Pulmonary artery endothelial cell (primary cell): Measurements from ENCODE around the gene THYN1. TPM values are rescaled to one million over a fixed set of nuclear protein-coding genes. Genes with fewer than 3 reads are reported as not detected.
"Not testable (repeated sequence)": the region's sequence is repeated elsewhere in the genome, so short reads cannot be mapped to it uniquely, and the experiment has no call there.

Experiments used
- DNase-seq: peaks from one replicate; pipeline ENCODE4 v3.0.0-alpha.2; 2011; ENCODE audit warnings: low read depth, low spot score
- total RNA-seq: library from RNA; depleted of rRNA; stranded (reverse); fragments of >200 nt; gene quantifications from 2 replicates; pipeline ENCODE4 v1.2.3, GENCODE V29; 2014

Gene THYN1
- total RNA-seq, 1 donor from 2014 or later: 76.8 TPM

DNA sequence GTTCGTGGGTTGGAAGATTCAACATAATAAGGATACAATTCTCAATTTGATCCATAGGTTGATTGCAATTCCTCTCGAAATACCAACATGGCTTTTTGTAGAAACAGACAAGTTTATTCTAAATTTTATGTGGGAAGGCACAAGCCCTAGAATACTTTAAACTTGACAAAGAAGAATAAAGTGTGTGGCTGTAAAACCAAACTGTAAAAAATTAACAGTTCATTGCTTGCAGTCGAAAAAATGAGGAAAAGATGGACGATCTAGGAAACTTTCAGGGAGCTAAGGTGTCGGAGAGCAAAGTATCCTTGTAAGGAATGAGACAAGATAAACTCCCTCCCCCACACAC is 22.0 kb upstream of the THYN1 start:
- DNase-seq: no peak

DNA sequence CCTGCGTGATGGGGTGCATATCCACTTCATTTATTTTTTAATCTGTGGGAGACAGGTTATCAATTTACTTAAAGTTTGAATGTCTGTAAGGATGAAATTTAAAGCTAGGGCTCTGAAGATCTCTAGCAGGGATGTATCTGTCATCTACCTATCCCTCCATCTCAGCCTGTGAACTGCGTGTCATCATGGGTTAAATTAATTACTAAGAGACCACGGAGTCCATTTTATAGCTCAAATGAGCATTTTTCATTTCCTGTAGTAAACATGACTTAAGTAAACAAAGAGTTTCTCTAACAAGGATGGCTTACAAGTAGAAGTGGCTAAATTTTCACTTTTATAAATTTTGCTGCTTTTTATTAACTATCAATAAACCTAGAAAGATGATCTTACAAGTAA is 20.2 kb upstream of the THYN1 start:
- DNase-seq: no peak

GRCh38 chr11:134272381-134273316 is 19.5 kb upstream of the THYN1 start:
- no peak for DNase-seq

DNA sequence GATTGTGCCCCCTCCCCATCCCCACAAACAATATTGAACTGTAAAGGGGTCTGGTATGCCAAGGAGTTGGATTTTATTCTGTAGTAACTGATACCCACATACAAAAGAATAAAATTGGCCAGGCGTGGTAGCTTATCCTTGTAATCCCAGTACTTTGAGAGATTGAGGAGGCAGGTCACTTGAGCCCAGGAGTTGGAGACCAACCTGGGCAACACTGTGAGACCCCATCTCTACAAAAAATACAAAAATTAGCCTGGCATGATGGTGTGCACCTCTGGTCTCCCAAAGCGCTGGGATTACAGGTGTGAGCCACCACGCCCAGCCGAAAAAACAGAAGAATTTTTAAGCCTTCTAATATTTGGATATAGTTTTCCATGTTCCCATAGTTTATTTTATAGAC is 18.8 kb upstream of the THYN1 start:
- no peak for DNase-seq

DNA sequence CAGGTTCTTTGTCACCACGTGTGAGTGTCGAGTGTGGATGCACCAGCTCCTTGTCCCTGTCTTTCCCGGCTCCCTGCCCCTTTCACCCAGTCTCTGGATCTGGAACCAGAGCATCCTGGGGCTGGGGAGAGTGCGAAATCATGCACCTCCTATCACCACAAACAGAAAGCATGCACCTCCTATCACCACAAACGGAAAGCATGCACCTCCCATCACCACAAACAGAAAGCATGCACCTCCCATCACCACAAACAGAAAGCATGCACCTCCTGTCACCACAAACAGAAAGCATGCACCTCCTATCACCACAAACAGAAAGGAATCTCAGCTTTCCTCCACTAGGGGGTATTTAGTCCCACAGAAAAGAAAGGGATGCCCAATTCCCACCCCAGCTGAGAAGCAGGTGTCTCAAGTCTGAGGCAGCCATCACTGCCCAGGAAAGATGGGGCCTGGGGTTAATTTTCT is 17.1 kb upstream of the THYN1 start:
- no peak for DNase-seq

DNA sequence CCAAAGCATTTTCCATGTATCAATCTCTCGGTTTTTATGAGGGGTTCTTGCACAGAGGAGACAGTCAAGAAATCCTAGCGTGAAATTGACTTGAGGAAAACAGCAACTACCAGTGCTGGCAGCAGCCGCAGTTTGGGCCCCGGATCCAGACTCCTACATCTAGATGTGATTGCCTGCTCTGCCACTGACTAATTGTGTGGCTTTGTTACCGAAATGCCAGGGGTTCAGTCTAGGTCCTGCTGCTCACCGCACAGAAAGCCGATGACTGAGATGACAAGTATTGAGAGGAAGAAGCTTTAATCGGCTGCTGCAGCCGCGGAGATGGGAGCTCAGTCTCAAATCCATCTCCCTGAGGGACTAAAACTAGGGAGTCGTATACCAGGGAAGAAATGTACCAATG is 14.8 kb upstream of the THYN1 start:
- DNase-seq: no peak

GRCh38 chr11:134267461-134267860 is 14.3 kb upstream of the THYN1 start:
- DNase-seq: no peak

DNA sequence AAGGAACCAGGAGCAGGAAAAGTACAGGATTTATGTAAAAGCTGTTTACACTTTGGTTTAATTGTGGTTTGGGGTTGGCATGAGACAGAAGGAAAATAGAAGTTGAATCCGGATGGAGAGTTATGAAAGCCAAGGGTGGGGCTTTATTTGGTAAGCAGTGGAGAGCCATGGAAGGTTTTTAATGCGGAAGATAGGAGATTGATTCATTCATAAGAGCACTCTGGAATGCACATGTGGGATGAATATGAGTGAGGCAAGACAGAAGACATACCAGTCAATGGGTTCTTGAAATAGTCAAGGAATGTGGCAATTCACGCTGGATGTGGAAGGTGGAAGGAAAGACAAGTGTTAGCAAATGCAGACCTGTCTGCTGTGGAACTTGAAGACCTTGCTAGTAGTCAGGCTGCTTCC is 13.7 kb upstream of the THYN1 start:
- DNase-seq: no peak

- DNase-seq: no peak
Measured at GRCh38 chr11:134266440-134266839, 13.3 kb upstream of the THYN1 start.

DNA sequence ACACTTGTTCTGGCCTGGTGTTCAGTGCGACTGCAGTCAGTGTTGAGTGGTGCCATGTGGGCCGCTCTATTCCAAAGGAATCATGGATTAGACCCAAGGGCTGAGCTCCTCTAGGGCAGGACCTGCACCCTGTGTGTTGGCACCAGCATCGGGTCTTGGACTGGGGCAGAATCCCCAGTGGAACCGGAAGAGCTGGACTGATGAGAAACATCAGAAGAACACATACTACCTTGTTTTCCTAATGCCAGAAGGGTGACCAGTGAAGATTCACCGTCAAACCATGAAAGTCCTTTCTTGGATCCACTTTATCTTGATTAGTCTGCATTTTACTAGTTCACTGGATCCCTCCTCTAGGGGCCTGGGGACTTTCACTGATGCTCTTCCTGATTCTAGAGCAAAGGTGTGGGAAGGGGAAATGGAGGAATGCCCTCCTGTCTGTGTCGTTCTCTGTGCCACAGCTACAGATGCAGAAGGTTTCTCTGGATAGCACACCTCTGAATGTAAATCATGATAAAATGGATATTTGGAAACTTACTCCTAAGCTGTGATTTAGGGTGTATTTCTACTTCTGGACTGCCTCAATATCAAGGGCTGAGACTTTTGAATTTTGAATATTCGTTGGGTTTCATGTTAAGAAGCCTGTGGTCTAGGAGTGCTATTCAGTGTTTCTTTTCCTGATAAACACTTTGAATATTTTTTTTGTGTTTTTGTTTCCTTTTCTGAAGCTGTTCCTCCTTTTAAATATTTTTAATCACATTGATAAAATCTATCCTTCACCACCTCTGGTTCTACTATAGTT is 12.0 kb upstream of the THYN1 start:
- no peak for DNase-seq

GRCh38 chr11:134261626-134262488 is 8.7 kb upstream of the THYN1 start:
- no peak for DNase-seq

DNA sequence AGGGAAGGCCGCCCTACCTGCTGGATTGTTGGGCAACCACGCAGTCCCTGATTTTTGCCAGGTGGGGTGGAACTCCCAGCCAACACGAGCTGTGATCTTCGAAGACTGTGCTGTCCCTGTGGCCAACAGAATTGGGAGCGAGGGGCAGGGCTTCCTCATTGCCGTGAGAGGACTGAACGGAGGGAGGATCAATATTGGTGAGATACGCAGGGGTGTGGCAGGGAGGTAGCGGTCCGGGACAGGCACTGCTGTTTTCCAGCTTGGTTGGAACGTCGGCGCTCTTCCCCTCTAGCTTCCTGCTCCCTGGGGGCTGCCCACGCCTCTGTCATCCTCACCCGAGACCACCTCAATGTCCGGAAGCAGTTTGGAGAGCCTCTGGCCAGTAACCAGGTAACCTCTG is 7.8 kb upstream of the THYN1 start:
- no peak for DNase-seq

DNA sequence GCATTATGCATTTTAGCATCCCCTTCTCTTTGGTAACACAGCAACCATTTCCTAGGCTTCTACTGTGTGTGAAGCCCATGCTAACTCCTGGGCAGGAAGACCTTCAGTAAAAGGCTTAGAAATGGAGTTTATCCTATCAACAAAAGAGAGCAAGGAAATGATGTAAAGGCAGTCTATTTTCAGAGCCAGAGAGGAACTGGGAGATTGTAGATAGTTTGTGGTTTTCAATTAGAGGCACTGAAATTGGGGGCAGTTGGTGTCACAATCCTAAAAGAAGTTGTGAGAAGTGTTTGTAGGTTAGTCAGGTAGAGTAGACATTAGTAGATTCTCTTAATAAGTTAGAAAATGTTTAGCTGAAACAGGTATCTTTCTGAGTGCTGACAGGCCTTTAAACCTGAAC is 7.4 kb upstream of the THYN1 start:
- DNase-seq: no peak

DNA sequence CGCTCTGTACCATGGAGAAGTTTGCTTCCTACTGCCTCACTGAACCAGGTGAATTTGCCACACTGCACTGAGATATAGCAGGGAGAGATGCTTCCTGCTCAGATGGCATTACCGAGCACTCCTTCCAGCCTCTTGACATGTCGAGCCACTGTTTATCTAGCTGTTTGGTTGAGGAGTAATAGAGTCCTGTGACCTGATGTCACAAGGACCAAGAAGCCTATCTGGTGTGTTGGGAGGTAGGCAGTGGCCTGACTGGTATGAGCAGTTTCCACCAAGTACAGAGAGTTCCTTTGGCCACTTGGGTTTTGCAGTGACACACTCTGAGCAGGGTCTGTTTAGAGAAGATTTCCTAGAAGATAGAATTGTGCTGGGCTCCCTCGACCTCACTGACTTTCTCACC is 5.4 kb upstream of the THYN1 start:
- DNase-seq: no peak

GRCh38 chr11:134257101-134257500 is 3.9 kb upstream of the THYN1 start:
- no peak for DNase-seq

- DNase-seq: not testable (repeated sequence)
Measured at GRCh38 chr11:134255184-134255561, 2.0 kb upstream of the THYN1 start.

DNA sequence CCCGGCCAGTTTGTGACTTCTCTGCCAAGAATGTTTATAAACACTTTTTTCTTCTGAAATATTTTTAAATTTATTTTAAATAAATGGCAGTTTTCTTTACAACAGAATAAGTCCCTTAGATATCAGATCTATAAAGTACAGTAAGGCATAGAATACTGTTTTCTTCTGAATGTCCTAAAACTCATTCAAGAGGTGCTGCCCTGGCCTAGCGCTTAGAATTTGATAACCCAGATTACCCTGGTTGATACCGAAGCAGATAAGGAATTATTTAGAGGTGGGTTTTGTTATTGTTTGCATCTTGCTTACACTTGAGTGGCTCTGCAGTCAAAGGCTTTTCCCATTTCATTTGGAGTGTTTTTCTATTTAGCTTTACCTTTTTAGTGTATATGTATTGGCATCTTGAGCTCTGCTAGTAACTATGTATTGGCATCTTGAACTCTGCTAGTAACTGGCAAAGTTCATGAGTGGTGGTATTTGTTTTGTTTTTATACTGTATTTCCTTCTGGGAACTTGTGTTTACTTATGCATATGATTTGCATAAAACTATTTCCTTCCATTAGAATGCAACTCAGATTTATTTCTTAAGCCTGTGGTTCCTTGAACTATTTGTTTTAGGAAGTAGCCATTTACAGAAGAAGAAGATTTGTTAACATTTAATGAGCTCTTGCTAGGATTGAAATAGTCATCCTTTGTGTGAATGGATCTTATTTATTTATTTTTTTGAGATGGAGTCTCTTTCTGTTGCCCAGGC is 1.5 kb upstream of the THYN1 start:
- DNase-seq: no peak

DNA sequence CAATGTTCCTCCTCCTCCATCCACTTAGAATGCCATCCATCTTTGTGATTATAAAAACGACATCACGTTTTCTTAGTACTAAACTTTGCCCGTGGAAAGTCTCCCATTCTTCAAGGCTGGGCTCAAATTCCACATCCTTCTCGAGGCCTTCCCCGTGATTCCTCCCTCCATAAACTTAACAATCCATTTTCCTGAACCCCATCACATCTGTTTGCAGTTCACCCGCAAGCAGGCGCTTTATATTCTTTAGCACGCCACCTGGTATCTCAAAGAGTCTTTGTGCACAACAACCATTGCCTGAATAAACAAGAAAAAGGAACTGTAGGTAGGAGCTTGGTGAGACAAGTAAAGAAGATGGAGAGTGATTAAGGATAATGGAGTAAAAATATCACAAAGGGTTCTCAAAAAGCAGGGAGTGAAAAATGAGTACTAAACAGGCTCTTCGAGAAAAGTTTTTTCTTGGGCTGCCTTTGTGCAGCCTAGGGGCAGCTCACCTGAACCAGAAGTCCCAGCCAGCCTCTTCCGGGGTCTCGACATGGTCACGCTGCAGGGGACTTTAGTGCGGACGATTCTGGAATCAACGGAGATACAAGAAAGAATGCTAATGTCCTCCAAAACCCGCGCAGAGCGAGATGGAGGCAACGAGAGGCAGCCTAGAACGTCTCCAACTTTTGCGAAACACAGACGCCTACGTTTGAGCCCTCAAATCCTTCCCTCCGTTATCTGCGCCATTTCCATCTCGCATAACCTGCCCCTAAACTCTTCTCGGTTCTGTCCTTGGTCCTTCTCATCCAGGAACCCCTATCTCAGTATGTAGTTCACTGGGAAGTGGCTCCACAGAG is 585 bp downstream of the THYN1 start:
- no peak for DNase-seq

DNA sequence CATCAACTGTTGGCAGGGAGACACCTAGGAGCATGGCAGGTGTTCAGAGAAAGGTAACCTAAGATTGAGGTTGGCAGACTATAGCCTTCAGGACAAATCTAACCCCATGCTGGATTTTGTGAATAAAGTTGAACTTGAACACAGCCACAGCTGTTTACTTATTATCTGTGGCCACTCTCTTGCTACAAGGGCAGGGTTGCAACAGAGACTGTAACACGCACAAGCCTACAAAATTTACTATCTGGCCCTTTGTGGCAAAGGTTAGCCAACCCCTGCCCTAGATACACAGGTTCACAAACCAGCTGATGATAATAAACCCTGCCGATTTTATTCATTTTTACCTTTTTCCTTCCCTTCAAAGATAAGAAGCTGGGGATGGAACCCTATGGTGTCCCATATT is 2.5 kb downstream of the THYN1 start:
- DNase-seq: no peak

DNA sequence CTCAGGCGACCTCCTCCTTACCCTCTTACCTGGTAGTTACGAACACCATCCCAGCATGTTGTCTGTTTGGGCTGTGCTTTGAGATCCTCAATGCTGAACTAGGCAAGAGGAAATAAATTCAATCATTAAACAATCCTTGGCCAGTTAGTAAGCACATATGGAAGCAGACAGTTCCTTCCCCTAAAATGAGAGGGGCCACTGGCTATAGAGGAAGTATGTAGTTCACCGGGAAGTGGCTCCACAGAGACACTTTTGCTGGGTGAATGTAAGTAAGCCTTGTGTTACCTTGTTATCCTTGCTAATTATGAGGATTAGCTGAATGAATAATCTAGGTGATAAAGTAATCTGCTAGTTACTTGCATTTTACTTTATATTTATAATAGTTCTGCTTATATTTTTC is 2.9 kb downstream of the THYN1 start:
- DNase-seq: no peak
